ENCODE results near the gene PFAS. TPM values are rescaled to one million over a fixed set of nuclear protein-coding genes. Genes with fewer than 3 reads are reported as not detected.

Gene PFAS
- total RNA-seq, 1 experiment from 2014 or later: 228 TPM

DNA sequence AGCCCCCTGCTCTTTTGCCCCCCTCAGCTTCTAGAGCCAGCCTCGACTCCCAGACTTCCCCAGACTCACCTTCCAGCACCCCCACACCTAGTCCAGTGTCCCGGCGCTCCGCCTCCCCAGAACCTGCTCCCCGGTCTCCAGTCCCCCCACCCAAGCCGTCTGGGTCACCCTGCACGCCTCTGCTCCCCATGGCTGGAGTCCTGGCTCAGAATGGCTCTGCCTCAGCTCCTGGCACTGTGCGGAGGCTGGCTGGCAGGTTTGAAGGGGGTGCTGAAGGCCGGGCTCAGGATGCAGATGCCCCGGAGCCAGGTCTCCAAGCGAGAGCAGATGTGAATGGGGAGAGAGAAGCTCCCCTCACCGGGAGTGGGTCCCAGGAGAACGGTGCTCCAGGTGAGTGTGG lies 63.2 kb downstream of the PFAS start:
- Histone ChIP-seq H4K5ac (ENCODE audit: insufficient read length, low read depth, low read length) (no peak overlapping the region), H3K9ac (ENCODE audit: extremely low read depth, insufficient read length, low read length) (no peak overlapping the region), H3K4me2 (ENCODE audit: insufficient read depth, insufficient read length, low read length) (no peak overlapping the region), H3K23ac (ENCODE audit: insufficient read length, low read depth, low read length) (no peak overlapping the region), H3K79me2 (ENCODE audit: insufficient read depth, low read length) (no peaks in the 10 kb centered on the region), H3K27ac (ENCODE audit: insufficient read length, low read depth, low read length) (no peak overlapping the region), H2AFZ (ENCODE audit: low read length) (no peak overlapping the region), H2BK12ac (ENCODE audit: insufficient read length, low read depth, low read length) (no peak overlapping the region), H3K14ac (ENCODE audit: insufficient read depth, low read length) (no peak overlapping the region), H3K4ac (ENCODE audit: low read depth, low read length) (no peak overlapping the region), H3T11ph (ENCODE audit: low read length) (no peak overlapping the region), H3K79me1 (ENCODE audit: insufficient read depth, low read depth, low read length, poor library complexity, severe bottlenecking) (no peaks in the 10 kb centered on the region), H4K8ac (replicated peaks; ENCODE audit: insufficient read length, low read depth, low read length) (no peak overlapping the region), H2BK20ac (ENCODE audit: low read depth, low read length, poor library complexity, severe bottlenecking) (no peak overlapping the region), H2AK5ac (ENCODE audit: insufficient read length, low read length) (no peak overlapping the region), H2BK5ac (ENCODE audit: insufficient read length, low read length) (no peak overlapping the region), H4K20me1 (ENCODE audit: control insufficient read depth, insufficient read depth, insufficient read length) (no peaks in the 10 kb centered on the region), H2BK15ac (ENCODE audit: low read depth, low read length) (no peak overlapping the region), H2BK120ac (ENCODE audit: low read depth, low read length, poor library complexity, severe bottlenecking) (no peak overlapping the region), H3K4me1 (ENCODE audit: insufficient read depth, low read length) (no peaks in the 10 kb centered on the region), H3K9me3 (ENCODE audit: control insufficient read depth, low read depth, low read length) (no peaks in the 10 kb centered on the region), H3K18ac (ENCODE audit: insufficient read length, low read depth, low read length) (no peak overlapping the region), H3K27me3 (ENCODE audit: insufficient read depth, low read length) (no peaks in the 10 kb centered on the region; the same call in 1 of the 2 replicates), H3K23me2 (ENCODE audit: insufficient read length, low read depth, low read length, poor library complexity, severe bottlenecking) (peaks cover 14% of the 10 kb centered on the region), H3K56ac (ENCODE audit: insufficient read length, low read depth, low read length) (no peak overlapping the region), H4K91ac (ENCODE audit: insufficient read length, low read depth, low read length) (no peak overlapping the region)
- no peak overlapping the region for H3K27ac Mint-ChIP-seq
- peak overlapping the region in 1 of 2 experiments; percentile 9; a peak in 1 of 5 replicates for H3K4me3 Mint-ChIP-seq
- H3K9me3 Mint-ChIP-seq: no peaks in the 10 kb centered on the region; a peak in 2 of 5 replicates
- H3K27me3 Mint-ChIP-seq (ENCODE audit: low read depth): peaks cover 39% of the 10 kb centered on the region
- no CpG with 5 or more reads among the region's 13 CpGs for WGBS (ENCODE audit: extremely low coverage, insufficient read length, low lambda C conversion rate)
- no peak for DNase-seq
- peaks cover 27 to 43% of the 10 kb centered on the region in 2 experiments for H3K4me1 Mint-ChIP-seq
- TF ChIP-seq, protein P1, sequence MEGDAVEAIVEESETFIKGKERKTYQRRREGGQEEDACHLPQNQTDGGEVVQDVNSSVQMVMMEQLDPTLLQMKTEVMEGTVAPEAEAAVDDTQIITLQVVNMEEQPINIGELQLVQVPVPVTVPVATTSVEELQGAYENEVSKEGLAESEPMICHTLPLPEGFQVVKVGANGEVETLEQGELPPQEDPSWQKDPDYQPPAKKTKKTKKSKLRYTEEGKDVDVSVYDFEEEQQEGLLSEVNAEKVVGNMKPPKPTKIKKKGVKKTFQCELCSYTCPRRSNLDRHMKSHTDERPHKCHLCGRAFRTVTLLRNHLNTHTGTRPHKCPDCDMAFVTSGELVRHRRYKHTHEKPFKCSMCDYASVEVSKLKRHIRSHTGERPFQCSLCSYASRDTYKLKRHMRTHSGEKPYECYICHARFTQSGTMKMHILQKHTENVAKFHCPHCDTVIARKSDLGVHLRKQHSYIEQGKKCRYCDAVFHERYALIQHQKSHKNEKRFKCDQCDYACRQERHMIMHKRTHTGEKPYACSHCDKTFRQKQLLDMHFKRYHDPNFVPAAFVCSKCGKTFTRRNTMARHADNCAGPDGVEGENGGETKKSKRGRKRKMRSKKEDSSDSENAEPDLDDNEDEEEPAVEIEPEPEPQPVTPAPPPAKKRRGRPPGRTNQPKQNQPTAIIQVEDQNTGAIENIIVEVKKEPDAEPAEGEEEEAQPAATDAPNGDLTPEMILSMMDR (conservative IDR thresholded peaks at IDR 0.05): no peak
- no peaks in the 10 kb centered on the region for H3K36me3 Mint-ChIP-seq (ENCODE audit: insufficient read depth in 1 of 3, low read depth in 3 of 3)

Measured in H9 (cell line).